ENCODE results near the gene PPARG. TPM values are rescaled to one million over a fixed set of nuclear protein-coding genes. Genes with fewer than 3 reads are reported as not detected.

The PPARG gene
- total and polyA plus RNA-seq, 4 donors: 5.2 to 15.7 (median 7.0) TPM

GRCh38 chr3:12296511-12296910, 7.6 kb downstream of the PPARG start:
- H3K36me3 ChIP-seq (ENCODE audit: control insufficient read depth in 4 of 4, insufficient read depth in 3 of 4, low read depth in 1 of 4, low read length in 3 of 4): no peaks in the 10 kb centered on the region
- TF ChIP-seq FOXA2 (IDR thresholded peaks at IDR 0.05): no peak
- TF ChIP-seq FOXA1 (IDR thresholded peaks at IDR 0.05): no peak
- no peak for TF ChIP-seq ZBTB33 (IDR thresholded peaks at IDR 0.05)
- TF ChIP-seq HNF4A (conservative IDR thresholded peaks at IDR 0.05): no peak
- TF ChIP-seq TAF1 (conservative IDR thresholded peaks at IDR 0.05): no peak
- no peak for TF ChIP-seq YY1 (IDR thresholded peaks at IDR 0.05)
- no peak for TF ChIP-seq RAD21 (IDR thresholded peaks at IDR 0.05)
- TF ChIP-seq, protein P1, sequence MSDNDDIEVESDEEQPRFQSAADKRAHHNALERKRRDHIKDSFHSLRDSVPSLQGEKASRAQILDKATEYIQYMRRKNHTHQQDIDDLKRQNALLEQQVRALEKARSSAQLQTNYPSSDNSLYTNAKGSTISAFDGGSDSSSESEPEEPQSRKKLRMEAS (IDR thresholded peaks at IDR 0.05): no peak
- TF ChIP-seq SP1 (IDR thresholded peaks at IDR 0.05): no peak
- TF ChIP-seq, protein P2, sequence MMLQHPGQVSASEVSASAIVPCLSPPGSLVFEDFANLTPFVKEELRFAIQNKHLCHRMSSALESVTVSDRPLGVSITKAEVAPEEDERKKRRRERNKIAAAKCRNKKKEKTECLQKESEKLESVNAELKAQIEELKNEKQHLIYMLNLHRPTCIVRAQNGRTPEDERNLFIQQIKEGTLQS (IDR thresholded peaks at IDR 0.05): no peak
- TF ChIP-seq JUND (IDR thresholded peaks at IDR 0.05): no peak
- H3K4me1 ChIP-seq (ENCODE audit: control insufficient read depth in 4 of 4, insufficient read depth in 4 of 4, low read length in 3 of 4): no peaks in the 10 kb centered on the region
- H3K27ac ChIP-seq (ENCODE audit: low read depth in 1 of 2, low read length in 2 of 2): no peak overlapping the region
- no peak overlapping the region for H3K4me3 ChIP-seq (ENCODE audit: low read depth in 1 of 3, low read length in 3 of 3)
- no peaks in the 10 kb centered on the region for H3K27me3 ChIP-seq (ENCODE audit: control insufficient read depth in 4 of 4, insufficient read depth in 4 of 4, low read length in 3 of 4)
- H3K9ac ChIP-seq (ENCODE audit: low read depth in 1 of 2, low read length in 2 of 2): no peak overlapping the region
- H3K9me3 ChIP-seq (ENCODE audit: control insufficient read depth in 4 of 4, low read length in 3 of 4): no peaks in the 10 kb centered on the region
- DNase-seq (ENCODE audit: low spot score): no peak
- 87% methylated on average over 4 of the region's 4 CpGs for WGBS

DNA sequence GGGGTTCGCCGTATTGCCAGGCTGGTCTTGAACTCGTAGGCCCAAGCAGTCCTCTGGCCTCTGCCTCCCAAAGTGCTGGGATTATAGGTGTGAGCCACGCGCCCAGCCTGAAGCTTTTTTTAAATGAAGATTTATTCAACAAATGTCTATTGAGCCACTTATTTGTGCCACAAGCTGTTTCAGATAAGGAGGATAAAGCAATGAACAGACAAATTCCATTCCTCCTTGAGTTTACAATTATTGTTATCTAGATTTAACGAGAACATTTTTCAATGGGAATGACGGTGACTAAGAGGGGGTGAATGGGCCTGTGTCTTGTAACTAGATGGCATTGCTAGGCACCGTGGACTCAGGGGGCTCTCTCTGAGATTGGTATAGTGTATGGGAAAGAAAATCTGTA, 10.2 kb downstream of the PPARG start:
- Histone ChIP-seq H3K4me1 (ENCODE audit: control insufficient read depth in 4 of 4, insufficient read depth in 4 of 4, low read length in 3 of 4) (no peaks in the 10 kb centered on the region), H3K27me3 (ENCODE audit: control insufficient read depth in 4 of 4, insufficient read depth in 4 of 4, low read length in 3 of 4) (no peaks in the 10 kb centered on the region), H3K4me3 (ENCODE audit: low read depth in 1 of 3, low read length in 3 of 3) (no peak overlapping the region), H3K36me3 (ENCODE audit: control insufficient read depth in 4 of 4, insufficient read depth in 3 of 4, low read depth in 1 of 4, low read length in 3 of 4) (no peaks in the 10 kb centered on the region), H3K9me3 (ENCODE audit: control insufficient read depth in 4 of 4, low read length in 3 of 4) (no peaks in the 10 kb centered on the region), H3K27ac (ENCODE audit: low read depth in 1 of 2, low read length in 2 of 2) (no peak overlapping the region), H3K9ac (ENCODE audit: low read depth in 1 of 2, low read length in 2 of 2) (no peak overlapping the region)
- DNase-seq (ENCODE audit: low spot score): no peak
- TF ChIP-seq JUND (IDR thresholded peaks at IDR 0.05) (no peak), FOXA1 (IDR thresholded peaks at IDR 0.05) (no peak), HNF4G (IDR thresholded peaks at IDR 0.05) (no peak), SP1 (IDR thresholded peaks at IDR 0.05) (no peak), RAD21 (IDR thresholded peaks at IDR 0.05) (no peak), HNF4A (conservative IDR thresholded peaks at IDR 0.05) (no peak)
- TF ChIP-seq, protein P2 (IDR thresholded peaks at IDR 0.05): no peak
- whole genome bisulfite sequencing: 87% methylated on average over 8 of the region's 8 CpGs

DNA sequence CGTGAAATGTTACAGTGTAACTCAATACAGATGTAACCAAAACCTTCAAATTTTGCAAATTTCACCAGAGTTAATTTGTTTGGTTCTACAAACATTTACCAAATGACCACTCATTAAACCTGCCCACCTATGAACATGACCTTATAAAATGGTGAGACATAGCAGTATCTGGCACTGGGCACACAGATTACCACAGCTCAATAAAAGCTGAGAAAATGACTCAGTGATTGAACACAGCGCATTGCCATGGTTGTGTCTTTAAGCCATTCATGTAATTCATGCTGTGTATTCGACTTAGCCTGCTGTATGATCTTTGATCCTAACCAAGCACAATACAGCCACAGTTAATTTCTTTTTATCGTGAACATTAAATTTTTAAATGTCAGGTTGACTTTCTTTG, 11.3 kb downstream of the PPARG start:
- H3K27me3 ChIP-seq (ENCODE audit: control insufficient read depth in 4 of 4, insufficient read depth in 4 of 4, low read length in 3 of 4): no peaks in the 10 kb centered on the region
- no peak overlapping the region for H3K9ac ChIP-seq (ENCODE audit: low read depth in 1 of 2, low read length in 2 of 2)
- H3K4me1 ChIP-seq (ENCODE audit: control insufficient read depth in 4 of 4, insufficient read depth in 4 of 4, low read length in 3 of 4): no peaks in the 10 kb centered on the region
- H3K4me3 ChIP-seq (ENCODE audit: low read depth in 1 of 3, low read length in 3 of 3): no peak overlapping the region
- WGBS: 78% methylated on average over 4 of the region's 4 CpGs
- no peaks in the 10 kb centered on the region for H3K36me3 ChIP-seq (ENCODE audit: control insufficient read depth in 4 of 4, insufficient read depth in 3 of 4, low read depth in 1 of 4, low read length in 3 of 4)
- no peak for DNase-seq (ENCODE audit: low spot score)
- no peaks in the 10 kb centered on the region for H3K9me3 ChIP-seq (ENCODE audit: control insufficient read depth in 4 of 4, low read length in 3 of 4)
- TF ChIP-seq JUND (IDR thresholded peaks at IDR 0.05) (no peak), GABPA (IDR thresholded peaks at IDR 0.05 in 1 of 2, conservative IDR thresholded peaks at IDR 0.05 in 1 of 2) (no peak)
- no peak overlapping the region for H3K27ac ChIP-seq (ENCODE audit: low read depth in 1 of 2, low read length in 2 of 2)
